Cortex of kidney (tissue), 1 donor: Measurements from ENCODE around the gene CYP27A1.

Experiments
- DNase-seq: peaks from one replicate; lab custom pipeline; 2025; lab: John Stamatoyannopoulos, UW

The CYP27A1 gene

DNA sequence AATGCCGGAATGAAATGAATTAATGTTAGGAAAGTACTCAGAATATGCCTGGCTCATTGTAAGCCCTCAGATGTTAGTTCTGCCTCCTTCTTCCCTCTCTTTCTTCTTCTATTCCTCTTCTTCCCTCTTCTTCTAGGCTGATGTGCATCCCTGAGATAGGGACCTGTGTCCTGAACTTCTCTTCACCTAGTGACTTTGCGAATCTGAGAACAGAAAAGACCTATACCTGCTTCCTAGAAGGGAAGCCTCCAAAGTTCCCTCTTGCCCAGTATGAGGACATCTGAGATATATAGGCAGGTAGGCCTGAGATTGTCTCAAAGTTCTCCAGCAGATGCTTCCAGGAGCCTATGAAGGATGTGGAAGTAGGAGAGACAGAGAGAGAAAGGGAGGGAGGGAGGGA, 8.1 kb upstream of the CYP27A1 start:
- DNase-seq: no peak

DNA sequence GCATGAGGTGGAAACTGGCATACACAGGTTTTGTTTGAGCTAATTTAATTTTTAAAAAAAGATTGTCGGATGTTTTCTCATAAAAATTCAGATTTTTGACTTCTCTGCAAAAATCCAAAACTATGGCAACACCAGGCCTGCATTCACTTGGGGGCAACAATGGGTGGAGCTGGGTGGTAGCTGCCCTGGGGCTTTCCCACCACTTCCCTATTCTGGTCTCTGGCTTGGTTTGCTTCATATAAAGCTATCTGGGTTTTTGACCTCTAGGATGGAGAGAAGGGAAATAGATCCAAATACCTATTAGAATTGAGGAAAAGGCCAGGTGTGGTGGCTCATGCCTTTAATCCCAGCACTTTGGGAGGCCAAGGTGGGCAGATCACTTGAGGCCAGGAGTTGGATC, 5.5 kb upstream of the CYP27A1 start:
- DNase-seq: no peak

DNA sequence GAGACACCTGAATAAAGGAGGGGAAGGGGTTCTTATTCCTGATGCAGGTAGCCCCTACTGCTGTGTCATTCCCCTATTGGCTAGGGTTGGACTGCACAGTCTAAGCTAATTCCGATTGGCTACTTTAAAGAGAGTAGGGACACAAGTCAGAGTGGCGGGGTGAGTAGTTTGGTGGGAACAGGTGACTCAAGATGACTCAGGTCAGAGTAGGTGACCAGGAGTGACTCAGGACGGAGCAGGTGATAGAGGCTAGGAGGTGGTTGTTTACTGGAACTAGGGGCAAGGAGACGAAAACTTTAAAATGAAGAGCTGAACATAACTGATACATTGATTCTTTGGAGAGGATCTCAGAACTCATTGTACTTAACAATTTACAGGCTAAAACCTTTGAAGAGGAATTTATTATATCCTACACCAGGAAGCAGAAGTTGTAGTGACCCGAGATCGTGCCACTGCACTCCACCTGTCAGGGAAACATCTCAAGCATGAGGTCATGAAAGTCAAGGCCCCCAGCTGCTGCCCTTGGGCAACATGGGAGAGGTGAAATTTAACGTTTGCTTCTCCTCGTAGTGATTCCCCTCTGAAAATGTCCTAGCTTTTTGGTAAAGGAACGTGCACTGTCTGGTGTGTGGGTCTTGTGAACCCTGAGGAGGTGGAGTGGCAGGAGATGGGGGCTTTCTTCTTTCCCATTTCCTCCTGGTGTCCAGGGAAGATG, 4.5 kb upstream of the CYP27A1 start:
- DNase-seq: no peak

DNA sequence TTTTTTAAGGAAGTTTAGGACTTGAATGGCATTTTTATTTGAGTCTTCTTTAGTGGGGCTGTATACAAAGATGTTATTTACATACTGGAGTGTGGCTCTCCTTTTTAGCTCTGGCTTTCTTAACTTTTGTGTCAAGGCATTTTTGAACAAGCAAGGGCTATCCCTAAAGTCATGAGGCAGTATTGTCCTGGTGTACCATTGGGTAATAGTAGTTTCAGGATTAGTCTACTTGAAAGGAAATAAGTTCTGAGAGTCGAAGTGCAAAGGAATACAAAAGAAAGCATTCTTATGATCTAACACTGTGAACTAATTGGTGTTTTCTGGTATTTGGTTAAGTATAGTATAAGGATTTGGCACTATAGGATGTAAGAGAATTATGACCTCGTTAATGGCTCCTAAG, 1.9 kb upstream of the CYP27A1 start:
- DNase-seq: no peak

DNA sequence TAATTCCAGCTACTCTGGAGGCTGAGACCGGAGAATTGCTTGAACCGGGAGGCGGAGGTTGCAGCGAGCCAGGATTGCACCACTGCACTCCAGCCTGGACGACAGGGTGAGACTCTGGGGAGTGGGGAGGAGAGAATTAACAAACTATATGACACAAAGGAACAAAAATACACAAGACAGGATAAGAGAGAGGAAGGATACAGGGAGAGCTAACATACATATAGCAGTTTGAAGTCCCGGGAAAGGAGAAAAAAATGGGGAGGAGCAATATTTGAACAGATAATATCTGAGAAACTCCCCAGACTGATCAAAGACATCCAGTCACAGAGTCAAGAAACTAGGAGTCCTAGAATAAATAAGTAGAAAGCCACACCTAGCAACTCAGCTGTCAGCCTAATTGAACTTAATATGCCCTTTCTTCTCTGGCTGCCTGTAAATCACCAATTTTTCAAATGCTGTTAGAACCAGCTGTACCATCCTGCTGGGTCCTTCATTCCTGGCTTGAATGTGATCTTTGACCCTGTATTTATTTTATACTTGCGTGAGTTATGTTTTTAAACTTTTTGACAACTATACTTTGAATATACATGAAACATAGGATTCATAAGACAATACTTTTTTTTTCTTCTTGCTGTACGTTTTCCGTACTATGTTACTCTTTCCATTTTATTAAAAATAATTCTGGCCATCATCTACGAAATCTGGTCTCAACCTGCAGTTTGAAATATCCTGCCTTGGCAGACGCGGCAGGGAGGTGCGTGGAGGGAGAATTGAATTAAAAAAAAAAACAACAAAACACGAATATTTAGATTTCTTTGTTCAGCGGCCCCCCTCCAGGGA, 876 bp upstream of the CYP27A1 start:
- no peak for DNase-seq

DNA sequence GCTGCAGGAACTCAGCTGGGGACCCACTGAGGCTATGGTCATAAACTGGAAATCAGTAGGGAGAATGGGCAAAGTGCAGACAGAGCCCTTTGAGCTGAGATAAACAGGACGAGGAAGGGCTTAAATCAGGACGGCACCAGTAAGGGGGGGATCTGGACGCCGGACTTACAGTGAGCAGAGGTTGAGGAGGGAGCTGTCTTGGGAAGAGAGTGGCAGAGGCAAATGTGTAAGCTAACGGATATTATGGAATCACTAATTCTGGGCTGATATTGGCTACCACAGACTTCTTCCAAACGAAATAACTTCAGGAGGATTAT, 539 bp downstream of the CYP27A1 start:
- no peak for DNase-seq

DNA sequence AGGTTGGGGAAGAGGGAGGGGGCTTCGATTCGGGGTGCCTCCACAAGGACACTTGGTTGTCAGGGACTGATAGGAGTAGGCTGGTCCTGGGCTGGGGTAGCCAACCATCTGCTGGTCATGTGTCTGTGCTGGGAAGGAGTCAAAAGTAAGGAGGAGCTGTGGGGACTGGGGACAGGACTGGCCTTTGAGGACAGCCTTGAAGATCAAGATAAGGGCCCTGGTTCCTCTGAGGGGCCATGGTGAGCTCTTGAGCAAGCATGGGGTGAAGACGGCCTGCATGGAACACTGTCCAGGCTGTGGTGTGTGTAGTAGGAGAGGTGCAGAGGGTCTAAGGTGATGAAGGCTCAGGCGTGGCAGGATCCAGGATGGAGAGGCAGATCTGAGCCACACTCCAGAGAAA, 1.7 kb downstream of the CYP27A1 start:
- DNase-seq: no peak

DNA sequence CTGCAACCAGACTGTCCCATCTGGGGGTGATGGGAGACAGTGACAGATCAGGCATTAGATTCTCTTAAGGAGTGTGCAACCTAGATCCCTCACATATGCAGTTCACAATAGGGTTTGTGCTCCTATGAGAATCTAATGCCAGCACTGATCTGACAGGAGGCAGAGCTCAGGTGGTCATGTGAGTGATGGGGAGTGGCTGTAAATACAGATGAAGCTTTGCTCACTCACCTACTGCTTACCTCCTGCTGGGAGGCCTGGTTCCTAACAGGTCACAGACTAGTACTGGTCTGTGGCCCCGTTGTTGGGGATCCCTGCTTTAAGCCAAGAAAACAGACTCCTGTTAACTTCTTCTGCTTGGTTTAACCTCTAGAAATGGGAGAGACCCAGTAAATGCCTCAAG, 3.2 kb downstream of the CYP27A1 start:
- DNase-seq: no peak

DNA sequence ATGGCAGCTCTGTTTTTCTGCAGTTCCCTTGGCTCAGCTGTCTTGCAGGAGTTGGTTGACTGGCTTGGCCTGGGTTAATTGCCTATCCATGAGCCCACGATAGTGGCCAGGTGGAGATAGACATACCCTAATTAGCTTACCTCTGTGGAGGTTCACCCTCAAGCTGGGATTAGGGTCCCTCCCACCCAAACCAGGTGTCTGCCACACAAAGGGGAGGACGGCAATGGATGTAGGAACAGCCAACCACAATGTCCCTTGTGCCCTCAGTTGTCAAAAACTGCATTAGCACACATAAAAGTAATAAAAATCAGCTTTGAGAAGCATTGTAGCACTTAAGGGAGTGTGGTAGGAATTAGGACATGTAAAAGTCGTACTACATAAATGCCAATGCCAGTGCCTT, 4.2 kb downstream of the CYP27A1 start:
- no peak for DNase-seq

DNA sequence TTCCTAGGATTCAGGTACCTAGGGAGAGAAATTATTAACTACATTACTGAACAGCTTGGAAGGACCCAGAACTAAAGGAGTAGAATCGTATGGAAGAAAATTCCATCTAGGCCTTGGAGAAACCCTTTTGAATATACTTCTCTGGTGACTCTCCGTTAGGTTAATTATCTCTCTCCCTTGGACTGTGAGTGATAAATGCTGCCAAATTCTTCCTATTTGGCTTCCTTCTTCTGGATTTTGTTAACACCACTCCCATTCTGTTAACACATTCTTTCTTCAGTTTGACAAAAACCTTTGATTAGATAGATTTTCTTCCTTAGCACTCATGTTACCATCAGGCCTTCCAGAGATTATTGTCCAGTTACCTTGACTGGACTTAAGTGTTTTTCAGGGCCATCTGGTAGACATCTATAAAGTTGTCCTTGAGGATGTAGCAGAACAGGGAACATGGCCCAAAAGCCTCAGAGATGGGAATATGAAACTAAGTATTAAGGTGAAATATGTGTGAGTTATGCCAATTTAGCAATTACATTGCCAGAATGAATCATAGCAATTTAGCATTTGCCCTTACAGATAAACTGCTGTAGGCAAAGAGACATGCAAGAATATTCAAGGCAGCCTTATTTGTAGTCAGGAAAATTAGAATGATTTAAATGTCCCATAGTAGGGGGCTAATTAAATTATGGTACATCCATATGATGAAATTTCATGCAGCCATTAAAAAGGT, 6.7 kb downstream of the CYP27A1 start:
- DNase-seq: no peak

DNA sequence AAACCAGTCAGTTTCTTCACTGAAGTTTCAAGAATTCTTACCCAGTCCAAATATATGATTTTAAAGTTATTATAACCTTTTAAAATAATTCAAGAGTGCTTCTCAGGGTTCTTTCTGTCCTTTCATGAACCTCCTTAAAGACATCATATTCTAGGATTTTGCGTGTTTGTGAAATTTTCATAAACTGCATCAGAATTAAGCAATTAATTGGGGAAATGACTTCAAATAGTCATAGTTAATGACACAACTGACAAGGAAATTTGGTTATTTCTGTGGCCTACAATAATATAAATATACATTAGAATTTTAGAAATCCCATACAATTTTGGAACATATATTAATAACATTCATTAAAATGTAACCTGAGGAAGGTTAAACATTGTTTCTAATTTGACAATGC, 10.5 kb downstream of the CYP27A1 start:
- DNase-seq: no peak

DNA sequence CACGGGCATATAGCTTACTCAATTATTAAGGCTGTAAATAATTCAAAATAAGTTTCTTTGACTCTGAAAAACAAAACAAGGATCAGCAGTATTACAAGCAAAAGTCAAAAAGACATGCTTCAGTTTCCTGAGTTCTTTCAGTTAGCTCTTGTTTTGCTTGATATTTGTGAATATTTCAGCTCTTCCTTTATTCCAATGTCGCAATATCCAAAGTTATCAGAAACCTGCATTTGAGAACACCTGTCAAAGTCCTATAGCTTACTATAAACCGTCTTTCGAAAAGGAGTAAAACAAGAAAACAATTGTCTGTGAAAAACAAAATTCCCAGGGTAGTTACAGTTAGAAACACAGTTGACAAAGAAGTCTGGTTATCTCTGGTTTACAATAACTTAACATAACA, 14.7 kb downstream of the CYP27A1 start:
- no peak for DNase-seq

DNA sequence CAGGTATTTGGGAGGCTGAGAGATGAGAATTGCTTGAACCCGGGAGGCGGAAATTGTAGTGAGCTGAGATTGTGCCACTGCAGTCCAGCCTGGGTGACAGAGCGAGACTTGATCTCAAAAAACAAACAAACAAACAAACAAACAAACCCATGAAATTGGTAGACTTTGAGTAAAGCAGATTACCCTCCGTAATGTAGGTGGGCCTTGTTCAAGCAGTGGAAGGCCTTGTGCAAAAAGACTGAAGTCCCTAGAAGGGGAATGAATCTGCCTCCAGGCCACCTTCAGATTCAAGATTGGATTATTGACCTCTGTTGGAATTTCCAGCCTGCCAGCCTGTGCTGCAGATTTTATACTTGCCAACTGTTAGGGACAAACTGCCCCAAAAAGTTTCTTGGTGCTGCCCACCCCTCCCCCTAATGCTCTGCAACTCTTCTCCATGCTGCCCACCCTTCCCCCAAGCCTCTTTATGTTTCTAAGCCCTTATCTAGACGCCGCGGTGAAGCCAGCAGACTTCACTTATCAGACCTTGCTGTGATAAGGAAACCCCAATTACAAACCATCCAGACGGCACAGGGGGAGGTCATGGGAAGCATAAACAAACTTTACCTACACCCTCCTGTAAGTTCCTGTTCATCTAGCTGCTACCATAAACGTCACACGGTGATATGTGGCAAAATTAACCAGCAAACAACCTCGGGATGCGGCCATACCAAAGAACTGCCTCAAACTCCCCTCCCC, 17.0 kb downstream of the CYP27A1 start:
- no peak for DNase-seq

DNA sequence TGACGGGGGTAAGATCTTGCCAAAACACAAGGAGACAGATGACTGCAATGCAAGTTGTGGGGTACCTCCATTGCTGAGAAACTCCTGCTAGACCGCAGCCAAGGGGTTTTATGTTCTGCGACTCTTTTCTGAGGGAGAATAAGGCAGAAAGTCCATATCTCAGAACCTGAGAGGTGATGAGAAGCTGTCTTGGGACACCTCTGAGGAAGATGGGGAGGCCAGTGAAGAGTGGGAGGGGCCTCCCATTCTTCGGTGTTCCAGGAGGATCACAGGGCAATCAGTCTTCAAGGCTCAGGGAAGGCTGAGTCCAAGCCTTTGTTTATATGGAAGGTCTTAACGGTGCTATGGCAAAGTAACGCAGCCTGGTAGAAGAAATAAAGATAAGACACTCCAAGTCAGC, 18.0 kb downstream of the CYP27A1 start:
- no peak for DNase-seq

DNA sequence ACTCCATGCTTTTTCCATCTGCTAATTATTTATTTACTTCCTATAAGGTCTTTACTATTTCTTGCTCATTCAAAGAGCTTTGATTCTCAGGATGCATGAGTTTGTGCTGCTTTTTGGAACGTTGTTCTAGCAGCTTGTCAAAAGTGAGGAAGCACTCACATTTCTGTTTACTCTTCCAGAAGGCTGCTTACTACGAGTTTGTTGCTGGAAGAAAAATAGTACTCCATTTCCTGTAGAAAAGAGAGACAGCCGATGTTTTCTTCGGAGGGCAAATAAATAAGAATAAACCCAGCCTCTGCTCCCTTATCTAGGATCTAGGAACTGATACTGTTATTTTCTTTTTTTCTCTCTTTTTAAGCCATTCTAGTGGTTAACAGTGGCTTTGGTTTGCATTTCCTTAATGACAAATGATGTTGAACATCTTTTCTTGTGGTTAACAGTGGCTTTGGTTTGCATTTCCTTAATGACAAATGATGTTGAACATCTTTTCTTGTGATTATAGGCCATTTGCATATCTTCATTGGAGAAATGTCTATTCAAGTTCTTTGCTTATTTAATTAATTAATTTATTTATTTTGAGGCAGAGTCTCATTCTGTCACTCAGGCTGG, 20.5 kb downstream of the CYP27A1 start:
- no peak for DNase-seq

DNA sequence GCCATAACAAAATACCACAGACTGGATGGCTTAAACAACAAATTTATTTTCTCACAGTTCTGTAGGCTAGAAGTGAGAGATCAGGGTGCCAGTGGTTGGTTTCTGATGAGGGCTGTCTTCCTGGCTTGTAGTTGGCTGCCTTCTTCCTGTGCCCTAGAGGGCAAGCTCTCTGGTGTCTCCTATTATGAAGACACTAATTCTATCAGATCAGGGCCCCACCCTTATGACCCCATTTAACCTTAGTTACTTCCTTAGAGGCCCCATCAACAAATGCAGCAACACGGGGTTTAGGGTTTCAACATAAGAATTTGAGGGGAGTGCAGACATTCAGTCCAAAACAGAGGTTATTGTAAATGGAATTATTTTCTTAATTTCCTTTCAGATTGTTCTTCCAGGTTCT, 22.9 kb downstream of the CYP27A1 start:
- no peak for DNase-seq

DNA sequence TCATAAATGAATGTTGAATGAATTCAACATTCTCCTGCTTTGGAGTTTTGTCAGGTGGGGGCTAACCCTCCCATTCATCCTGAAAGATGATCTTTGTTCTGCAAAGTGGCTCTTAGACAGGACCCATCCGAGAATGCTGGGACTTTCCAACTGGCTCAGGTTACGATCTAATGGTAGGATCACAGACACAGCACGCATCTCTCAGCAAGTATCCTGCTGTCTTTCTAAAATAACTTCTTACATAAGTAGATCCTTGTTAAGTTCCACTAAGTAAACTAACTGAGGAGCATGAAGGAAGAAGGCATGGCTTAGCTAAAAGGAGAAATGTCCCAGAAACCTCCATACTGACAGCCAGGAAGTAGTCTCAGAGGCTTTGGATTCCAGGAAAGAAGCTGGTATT, 23.7 kb downstream of the CYP27A1 start:
- DNase-seq: no peak

DNA sequence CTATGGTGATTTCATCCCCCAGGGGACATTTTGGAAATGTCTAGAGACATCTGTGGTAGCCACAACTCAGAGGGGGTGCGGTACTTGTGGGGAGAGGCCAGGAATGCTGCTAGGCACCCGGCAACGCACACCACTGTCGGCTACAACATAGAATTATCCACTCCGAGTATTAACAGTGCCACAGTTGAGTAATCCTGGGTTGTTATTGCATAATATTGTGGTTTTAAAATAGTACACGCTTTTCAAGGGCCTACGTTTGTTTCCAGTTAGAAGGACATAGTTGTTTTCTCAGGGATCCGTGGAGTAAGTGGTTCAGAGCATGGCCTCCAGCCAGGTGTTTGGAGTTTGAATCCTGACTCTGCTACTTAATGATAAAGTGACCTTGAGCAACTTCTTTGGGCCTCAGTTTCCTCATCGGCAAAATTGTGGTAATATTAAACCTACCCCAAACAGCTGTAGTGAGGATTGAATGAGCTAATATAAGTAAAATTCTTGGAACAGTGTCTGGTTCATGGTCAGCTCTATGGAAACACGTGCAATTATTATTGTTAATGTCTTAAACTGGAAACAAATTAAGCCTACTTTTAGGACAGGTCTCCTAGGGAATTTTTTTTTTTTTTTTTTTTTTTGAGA, 24.5 kb downstream of the CYP27A1 start:
- DNase-seq: no peak

DNA sequence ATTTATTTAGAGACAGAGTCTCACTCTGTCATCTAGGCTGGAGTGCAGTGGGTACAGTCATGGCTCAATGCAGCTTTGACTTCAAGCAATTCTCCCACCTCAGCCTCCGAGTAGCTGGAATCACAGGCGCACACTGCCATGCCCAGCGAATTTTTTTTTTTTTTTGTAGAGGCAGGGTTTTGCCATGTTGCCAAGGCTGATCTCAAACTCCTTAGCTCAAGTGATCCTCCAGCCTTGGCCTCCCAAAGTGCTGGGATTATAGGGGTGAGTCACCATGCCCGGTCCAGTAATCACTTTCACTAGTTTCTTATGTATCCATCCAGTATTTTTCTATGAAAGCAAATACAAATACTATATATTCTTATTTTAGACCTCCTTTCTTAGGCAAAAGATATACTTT, 25.7 kb downstream of the CYP27A1 start:
- DNase-seq: no peak

DNA sequence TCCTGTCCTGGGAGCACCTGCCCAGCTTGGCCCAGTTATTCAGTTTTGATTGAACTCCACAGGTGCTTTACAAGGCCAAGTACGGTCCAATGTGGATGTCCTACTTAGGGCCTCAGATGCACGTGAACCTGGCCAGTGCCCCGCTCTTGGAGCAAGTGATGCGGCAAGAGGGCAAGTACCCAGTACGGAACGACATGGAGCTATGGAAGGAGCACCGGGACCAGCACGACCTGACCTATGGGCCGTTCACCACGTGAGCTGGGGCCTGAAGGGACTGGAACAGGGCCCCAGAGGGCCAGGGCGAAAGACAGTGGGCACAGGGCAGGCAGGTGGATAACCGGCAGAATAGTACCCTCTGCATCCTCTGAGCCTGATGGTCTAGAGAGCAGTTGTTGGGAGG, 27.6 kb downstream of the CYP27A1 start:
- DNase-seq: no peak

DNA sequence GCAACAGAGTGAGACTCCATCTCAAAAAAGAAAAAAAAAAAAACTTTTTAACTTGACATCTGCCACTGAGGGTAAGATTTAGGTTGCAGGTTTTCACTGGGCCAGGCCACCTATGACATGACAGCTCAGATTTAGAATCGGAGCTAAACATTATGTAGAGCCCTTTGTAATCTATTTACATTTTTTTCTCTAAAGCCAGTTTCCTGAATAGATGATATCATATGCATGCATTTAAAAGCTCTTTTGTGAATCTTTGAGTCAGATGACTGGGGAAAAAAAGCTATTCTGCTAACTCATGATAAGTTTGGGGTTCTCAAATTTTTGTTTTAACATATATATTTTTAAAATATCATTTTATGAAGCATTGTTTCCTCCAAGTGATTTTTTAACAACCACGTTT, 28.3 kb downstream of the CYP27A1 start:
- no peak for DNase-seq

DNA sequence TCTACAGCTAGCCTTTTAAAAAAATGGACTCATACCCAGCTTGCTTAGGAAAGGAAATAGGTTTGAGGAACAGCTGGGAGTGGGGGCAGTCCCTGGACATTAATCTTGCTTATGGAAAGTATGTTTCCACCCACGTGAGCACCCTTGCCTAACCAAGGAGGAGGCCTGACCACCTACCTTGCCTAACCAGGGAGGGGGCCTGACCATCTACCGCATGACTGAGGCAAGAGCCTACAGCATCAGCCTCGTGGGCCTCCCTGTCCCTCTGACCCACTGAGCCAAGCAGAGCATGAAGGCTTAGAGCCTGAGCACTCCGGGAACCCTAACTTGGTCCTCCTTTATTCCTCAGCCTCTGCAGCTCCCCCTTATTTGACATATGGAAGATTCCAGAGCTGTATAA, 29.4 kb downstream of the CYP27A1 start:
- DNase-seq: no peak
